ENCODE measurements around the gene MMRN1.
A peak's percentile ranks its signal among the peaks of the same experiment; 100 is the strongest.

MMRN1 gene

DNA sequence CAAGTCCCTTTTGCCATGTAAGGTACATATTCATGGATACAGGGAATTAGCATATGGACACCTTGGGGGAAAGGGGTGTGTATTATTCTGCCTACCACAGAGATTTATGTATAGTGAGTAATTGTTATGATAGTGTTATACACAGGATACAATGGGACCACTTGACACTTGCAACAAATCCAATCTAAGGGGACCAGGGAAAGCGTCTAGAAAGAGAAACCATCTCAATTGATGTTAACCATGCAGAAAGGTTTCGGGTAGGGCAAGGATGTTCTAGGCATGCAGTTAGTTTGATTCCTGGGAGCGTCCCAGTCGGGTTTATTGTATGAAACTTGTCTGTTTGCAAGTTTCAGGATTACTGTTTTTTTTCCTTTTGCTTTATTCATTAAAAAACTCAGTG is 34.2 kb downstream of the MMRN1 start:
- H3K4me3 ChIP-seq (ENCODE audit: low read depth, low read length), result no peak overlapping the region
- no peak for DNase-seq (ENCODE audit: low read depth, low spot score)
- in situ Hi-C loops (cut with HindIII; ENCODE audit: low sequenced_read_pairs), result no loop called here
- TF ChIP-seq, protein P1, sequence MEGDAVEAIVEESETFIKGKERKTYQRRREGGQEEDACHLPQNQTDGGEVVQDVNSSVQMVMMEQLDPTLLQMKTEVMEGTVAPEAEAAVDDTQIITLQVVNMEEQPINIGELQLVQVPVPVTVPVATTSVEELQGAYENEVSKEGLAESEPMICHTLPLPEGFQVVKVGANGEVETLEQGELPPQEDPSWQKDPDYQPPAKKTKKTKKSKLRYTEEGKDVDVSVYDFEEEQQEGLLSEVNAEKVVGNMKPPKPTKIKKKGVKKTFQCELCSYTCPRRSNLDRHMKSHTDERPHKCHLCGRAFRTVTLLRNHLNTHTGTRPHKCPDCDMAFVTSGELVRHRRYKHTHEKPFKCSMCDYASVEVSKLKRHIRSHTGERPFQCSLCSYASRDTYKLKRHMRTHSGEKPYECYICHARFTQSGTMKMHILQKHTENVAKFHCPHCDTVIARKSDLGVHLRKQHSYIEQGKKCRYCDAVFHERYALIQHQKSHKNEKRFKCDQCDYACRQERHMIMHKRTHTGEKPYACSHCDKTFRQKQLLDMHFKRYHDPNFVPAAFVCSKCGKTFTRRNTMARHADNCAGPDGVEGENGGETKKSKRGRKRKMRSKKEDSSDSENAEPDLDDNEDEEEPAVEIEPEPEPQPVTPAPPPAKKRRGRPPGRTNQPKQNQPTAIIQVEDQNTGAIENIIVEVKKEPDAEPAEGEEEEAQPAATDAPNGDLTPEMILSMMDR (IDR thresholded peaks at IDR 0.05; ENCODE audit: low read depth, low read length), result no peak

DNA sequence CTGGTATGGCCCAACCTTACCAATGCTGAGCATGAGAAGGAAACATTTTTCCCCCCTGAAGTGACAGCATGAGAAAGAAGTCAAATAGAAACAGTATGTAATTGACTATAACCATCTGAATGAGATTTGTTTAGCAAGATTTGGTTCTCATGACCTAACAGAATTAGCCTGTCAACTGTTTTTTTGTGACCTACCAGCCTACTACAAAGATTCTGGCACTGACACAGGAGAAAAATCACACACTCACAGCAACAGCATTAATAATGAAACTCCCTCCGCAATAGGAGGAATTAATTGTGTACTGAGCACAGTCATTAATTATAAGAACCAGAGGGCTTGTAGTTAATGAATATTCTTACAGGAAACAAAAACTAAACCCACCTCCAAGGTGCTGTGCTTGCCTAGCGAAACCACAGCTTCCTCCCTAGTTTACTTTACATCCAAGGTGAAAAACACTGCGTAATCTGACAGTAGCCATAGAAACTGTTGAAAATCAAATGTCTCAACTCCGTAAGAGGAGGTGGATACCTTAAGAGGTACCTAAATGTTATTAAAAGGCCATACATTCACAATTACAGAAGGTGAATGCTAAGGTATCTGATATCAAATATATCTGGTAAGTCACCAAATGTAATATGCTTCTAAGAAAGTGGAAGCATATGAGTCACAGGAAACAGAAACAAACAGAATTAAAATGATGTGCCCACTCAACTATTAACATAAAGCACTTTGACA is 34.9 kb downstream of the MMRN1 start:
- TF ChIP-seq, protein P1 (IDR thresholded peaks at IDR 0.05; ENCODE audit: low read depth, low read length), result no peak
- in situ Hi-C loops (cut with HindIII; ENCODE audit: low sequenced_read_pairs), result no loop called here
- peak; percentile 14 for DNase-seq (ENCODE audit: low read depth, low spot score)
- H3K4me3 ChIP-seq (ENCODE audit: low read depth, low read length), result no peak overlapping the region

DNA sequence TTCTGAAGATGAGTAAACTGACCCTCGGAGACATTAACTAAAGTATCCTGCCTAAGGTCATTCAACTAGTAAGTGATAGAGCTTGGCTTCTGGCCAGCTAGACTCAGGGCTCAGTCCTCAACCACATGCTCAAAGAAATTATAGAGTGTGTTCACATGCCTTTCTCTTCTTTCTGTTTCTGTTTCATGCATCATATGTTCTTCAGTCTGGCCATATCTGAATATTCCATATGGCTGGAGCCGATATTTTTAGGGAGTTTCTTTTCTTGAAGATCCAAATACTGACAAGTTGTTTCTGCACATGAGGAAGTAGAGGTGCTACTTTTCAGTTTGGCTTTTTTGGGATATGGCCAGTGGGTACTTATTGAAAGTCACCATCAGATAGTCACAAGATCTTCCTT is 44.9 kb downstream of the MMRN1 start:
- no peak for DNase-seq (ENCODE audit: low read depth, low spot score)
- in situ Hi-C loops (cut with HindIII; ENCODE audit: low sequenced_read_pairs), result no loop called here
- no peak overlapping the region for H3K4me3 ChIP-seq (ENCODE audit: low read depth, low read length)
- TF ChIP-seq, protein P1 (IDR thresholded peaks at IDR 0.05; ENCODE audit: low read depth, low read length), result no peak

DNA sequence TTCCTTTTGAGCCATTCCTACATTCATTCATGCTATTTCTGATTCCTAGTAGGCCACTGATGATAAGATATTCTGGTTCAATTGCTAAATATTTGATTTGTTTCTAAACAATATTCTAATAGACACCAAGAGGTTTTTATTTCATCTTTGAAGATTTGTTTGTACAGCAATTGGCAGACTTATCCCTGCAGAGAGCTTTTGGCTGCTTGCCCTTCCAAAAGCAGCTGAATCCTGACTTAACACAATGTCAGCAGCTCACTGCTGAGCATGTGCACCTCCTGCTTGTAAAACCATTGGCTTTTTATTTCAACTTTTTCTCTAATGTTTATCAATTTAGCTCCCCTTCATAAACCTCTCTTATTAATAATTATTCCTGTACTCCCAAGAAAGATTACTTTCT is 45.3 kb downstream of the MMRN1 start:
- DNase-seq (ENCODE audit: low read depth, low spot score), result peak; percentile 60
- H3K4me3 ChIP-seq (ENCODE audit: low read depth, low read length), result no peak overlapping the region
- TF ChIP-seq, protein P1 (IDR thresholded peaks at IDR 0.05; ENCODE audit: low read depth, low read length), result no peak
- in situ Hi-C loops (cut with HindIII; ENCODE audit: low sequenced_read_pairs), result no loop called here

DNA sequence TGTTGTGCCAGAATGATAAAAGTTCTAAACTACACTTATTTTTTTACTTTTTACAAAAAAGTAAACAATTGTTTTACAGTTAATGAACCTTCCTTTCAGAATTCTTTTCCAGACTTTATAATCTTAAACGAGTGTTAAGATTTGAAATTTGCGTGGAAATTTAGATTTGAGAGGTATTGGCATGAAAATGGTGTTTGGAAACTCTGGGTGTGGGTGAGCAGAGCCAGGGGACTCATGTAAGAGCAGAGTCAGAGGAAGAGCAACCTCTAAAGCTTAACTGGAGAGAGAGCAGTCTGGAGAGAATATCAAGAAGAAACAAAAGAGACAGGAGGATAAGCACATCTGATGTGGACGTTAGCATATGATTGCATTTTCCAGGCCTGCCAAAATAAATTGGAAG is 48.2 kb downstream of the MMRN1 start:
- TF ChIP-seq, protein P1 (IDR thresholded peaks at IDR 0.05; ENCODE audit: low read depth, low read length), result no peak
- no peak overlapping the region for H3K4me3 ChIP-seq (ENCODE audit: low read depth, low read length)
- in situ Hi-C loops (cut with HindIII; ENCODE audit: low sequenced_read_pairs), result no loop called here
- no peak for DNase-seq (ENCODE audit: low read depth, low spot score)

DNA sequence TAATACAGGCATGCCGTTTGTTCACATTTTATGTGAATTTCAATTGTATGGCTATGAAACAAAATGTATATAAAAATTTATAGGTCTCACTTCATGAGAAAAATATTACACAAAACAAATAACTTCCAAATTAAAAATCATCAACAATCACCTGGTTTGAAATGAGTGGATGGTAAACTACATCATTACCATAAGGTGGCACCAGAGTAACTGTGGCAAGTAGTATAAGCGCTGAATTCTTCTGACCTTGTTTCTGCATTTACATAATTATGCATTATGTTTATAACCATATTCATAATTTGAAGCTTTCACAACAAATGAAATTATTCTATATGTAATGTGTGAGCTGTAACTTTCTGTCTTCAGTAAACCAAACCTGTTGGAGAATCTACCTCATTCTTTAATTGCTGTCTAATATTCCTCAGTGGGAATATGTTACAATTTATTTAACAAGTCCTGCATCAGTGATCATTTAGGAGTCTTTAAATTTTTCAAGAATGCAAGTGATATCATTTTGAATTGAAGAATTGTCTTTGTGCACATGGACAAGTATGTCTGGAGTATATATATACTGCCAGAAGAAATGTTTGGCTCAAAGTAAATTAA is 55.2 kb downstream of the MMRN1 start:
- in situ Hi-C loops (cut with HindIII; ENCODE audit: low sequenced_read_pairs), result no loop called here
- TF ChIP-seq, protein P1 (IDR thresholded peaks at IDR 0.05; ENCODE audit: low read depth, low read length), result peak; percentile 19
- H3K4me3 ChIP-seq (ENCODE audit: low read depth, low read length), result no peak overlapping the region
- DNase-seq (ENCODE audit: low read depth, low spot score), result no peak
